ENCODE measurements around the gene ATP6V0D1.
"Not testable (repeated sequence)": the region's sequence is repeated elsewhere in the genome, so short reads cannot be mapped to it uniquely, and the experiment has no call there.

ATP6V0D1 gene

GRCh38 chr16:67499106-67499505 is 18.1 kb upstream of the ATP6V0D1 start:
- no peak for DNase-seq

- no peak for DNase-seq
Observed at GRCh38 chr16:67490335-67491096, 9.6 kb upstream of the ATP6V0D1 start.

GRCh38 chr16:67489401-67490083 is 8.6 kb upstream of the ATP6V0D1 start:
- DNase-seq: no peak

GRCh38 chr16:67487561-67487960 is 6.6 kb upstream of the ATP6V0D1 start:
- not testable (repeated sequence) for DNase-seq

- no peak for DNase-seq
Observed at GRCh38 chr16:67486805-67487204, 5.8 kb upstream of the ATP6V0D1 start.

DNA sequence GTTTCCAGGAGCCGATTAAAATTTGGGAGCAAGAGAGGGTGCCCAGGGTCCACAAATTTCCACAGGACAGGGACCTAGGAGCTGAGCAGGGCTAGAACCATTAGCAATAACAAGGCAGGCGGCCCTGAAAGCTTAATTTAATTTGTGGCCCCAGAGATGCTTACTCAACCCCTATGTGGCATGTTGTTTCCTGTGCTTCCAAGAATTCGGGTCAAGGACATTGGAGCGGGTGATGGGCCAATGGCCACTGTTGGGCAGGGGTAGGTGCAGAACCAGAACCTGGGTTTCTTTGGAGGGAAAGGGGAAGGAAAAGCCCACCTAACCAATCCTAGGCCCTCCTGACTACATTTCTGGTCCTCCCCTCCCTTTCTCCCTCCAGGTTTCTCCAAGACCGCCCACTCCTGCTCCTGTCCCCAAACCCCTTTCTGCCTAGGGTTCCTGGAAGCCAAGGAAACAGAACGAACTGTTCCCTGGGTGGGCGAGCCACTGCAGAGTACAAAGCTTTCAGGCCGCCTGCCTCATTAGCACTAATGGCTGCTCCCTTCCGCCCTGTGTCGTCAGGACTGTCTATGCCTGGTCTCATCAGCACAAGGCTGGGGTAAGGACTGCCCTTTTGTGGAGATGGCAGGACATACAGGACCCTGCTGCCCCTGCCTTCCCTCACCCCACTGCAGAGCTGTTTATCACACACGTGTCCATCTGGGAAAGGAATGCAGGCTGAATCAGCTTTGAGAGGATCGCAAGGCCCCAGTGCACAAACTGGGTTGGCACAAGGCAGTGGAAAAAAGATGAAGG is 3.0 kb upstream of the ATP6V0D1 start:
- DNase-seq: no peak

DNA sequence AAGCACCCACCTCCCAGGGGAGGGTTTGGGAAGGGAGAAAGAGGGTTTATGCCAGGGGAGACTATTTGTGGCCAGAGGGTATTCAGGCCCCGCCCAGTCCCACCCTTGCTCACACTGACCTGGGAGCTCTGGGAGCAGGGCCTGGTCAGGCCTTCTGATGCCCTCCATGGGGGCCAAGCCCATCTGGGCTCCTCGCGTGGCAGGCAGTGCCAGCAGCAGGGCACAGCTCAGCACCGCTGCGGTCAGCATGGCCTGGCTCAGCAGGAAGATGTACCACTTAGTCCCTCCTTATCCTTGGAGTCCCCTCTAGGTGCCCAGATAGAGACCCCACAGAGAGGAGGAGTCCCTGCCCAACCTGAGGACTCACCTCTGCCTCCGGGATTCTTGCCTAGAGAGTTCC is 2.2 kb upstream of the ATP6V0D1 start, which contains the start of gene AGRP:
TSS of gene AGRP (minus strand) at position 398 of the 400 bp plus-strand sequence. CDS start at position 249, 149 bp downstream.
- no peak for DNase-seq

- no peak for DNase-seq
Observed at GRCh38 chr16:67482233-67482924, 1.4 kb upstream of the ATP6V0D1 start.

DNA sequence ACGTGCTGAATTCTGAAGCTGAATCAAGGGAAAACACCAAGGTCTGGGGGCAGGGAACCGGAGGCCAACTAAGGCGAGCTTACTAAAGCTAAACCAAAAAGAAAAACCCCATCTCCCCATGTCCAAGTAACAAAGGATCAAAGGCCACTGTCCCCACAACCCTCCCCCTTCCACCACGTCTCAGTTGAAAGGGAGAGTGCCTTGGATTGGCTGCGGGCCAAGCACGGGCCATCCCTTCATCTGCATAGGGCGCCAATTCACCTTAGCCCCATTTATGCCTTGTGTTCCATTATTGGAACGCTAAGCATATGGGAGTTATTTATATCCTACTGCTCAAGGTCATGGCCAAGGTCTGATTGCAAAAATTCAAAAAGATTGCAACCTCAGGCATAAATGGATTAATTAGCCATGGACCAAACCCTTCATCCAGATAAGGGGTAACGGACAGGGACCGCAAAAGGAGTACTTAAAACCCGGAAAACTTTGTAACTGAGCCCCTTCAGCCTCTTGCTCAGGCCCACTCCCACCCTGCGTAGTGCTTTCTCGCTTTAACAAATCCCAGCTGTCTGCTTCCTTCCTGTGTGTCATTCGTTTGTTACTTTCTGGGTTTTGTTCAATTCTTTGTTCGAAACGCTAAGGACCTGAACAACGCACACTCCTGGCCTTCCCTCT is 740 bp upstream of the ATP6V0D1 start:
- DNase-seq: no peak

DNA sequence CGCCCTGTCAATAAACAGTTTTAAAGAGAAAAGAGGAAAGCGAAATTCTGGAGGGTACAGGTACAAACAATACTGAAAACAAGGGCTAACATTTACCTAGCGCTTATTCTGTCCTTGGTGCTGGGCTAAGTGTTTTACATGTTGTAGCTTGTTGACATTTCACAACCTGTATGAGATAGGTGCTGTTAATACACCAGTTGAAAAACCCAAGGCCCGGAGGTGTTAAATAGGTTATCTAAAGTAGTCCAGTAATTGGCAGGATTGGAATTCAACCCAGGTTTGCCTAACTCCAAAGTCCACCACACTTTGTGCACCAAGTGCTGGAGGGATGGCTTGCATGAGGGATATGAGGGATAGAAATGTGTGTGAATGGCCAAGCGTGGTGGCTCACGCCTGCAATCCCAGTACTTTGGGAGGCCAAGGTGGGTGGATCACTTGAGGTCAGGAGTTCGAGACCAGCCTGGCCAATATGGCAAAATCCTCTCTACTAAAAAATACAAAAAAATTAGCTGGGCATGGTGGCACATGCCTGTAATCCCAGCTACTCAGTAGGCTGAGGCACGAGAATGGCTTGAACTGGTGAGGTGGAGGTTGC is 2.9 kb downstream of the ATP6V0D1 start:
- no peak for DNase-seq

GRCh38 chr16:67474551-67475455 is 6.2 kb downstream of the ATP6V0D1 start:
- DNase-seq: no peak

DNA sequence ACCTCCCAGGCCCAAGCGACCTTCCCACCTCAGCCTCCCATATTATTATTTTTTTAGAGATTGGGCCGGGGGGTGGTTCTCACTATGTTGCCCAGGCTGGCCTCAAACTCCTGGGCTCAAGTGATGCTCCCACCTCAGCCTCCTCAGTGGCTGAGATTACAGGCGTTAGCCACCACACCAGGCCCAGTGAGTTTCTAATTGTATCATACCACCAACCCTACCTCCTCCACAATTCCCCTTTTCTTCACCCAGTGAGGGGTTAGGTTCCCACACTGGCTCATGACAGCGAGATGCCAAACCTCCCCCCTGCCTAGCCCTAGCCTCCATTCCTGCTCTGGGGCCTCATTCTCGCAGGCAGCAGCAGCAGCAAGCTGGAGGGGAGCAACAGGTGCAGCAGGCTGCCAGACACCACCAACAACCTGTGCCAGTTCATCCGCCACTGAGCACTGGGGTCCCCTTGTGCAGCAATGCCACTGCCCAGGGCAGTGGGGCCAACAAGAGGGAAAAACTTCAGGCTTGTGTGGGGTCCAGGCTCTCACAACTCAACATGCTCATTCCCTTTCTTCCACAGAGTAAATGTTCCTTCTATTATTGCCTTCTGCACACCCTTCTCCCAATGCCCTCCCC is 9.1 kb downstream of the ATP6V0D1 start:
- DNase-seq: no peak

DNA sequence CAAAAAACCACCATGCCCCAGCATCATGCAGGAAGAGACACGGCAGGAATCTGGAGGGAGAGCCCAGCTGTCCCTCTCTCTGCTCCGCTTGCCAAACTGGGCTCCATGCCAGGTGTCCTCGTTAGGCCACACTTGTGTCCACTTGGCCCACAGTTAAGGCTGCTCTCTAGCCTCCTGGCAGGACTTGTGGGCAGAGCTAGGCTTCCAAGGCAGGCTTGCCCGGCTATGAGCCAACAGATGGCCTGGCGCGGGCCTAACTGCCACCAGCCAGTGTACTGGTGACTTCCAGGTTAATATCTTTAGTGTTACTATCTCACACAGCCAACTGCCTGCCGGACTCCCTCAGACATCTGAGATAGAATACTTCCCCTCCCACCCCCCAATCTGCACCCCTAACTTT is 10.6 kb downstream of the ATP6V0D1 start:
- no peak for DNase-seq

- DNase-seq: no peak
Observed at GRCh38 chr16:67468731-67469130, 12.2 kb downstream of the ATP6V0D1 start.

DNA sequence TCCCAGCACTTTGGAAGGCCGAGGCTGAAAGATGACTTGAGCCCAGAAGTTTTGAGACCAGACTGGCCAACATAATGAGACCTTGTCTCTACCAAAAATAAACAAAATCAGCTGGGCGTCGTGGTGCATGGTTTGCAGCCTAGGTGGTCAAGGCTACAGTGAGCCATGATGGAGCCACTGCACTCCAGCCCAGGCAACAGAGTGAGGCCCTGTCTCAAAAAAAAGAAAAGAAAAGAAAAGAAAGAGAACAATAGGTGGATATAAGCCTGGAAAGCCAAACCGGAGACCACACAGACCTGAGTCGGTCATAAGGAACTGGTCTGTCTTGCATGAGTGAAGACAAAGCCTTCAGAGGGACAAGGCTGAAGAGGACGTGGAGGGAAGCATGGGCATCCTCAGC is 14.4 kb downstream of the ATP6V0D1 start:
- DNase-seq: no peak

DNA sequence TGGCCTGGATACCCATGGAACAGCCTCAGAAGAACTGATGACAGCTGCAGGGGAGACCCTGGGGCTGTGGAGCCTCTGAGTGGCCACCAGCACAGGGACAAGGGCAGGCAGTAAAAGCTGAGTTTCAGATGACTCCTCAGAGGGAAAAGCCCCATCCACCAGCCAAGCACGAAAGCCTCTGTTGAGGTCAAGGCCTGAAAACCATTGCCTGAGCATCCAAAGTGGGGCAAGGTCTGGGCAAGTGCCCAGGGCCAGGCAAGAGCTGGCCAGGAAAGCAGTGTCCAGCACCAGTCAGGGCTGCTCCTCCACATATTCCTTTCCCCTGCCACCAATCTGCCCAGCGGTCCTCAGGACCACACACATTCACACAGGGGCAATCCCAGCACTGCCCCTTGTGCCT is 16.4 kb downstream of the ATP6V0D1 start:
- no peak for DNase-seq

DNA sequence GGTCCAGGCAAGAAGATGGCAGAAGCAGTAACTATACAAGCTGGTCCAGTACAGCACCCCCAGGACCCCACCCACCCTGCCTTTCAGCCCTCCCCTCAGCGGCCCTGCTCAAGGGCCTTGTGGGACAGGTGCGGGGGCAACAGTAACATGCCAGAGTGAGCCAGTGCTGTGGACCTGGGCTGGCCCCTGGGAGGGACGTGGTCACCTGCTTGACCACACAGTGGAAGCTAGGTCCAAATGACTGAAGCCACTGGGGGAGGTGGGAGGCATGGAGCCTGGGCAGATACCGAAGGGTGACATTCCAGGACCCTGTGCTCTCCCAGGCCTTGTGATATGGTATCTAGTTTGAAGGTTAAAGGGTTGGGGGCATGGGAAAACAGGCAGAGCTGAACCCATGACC is 17.3 kb downstream of the ATP6V0D1 start:
- no peak for DNase-seq

GRCh38 chr16:67463059-67463458 is 17.9 kb downstream of the ATP6V0D1 start:
- DNase-seq: no peak

GRCh38 chr16:67462279-67462655 is 18.7 kb downstream of the ATP6V0D1 start:
- DNase-seq: no peak

- no peak for DNase-seq
Observed at GRCh38 chr16:67461600-67462278, 19.2 kb downstream of the ATP6V0D1 start.
